GM19099 (cell line): ENCODE measurements around the gene AP1B1.

Experiments used
- POLR2A ChIP-seq: IDR thresholded peaks from 3 replicates; pipeline ENCODE4 v1.6.1; 2011; ENCODE audit warnings: low read depth; ENCODE audit not compliant: insufficient read length; ENCODE audit errors: extremely low read depth

Gene AP1B1

DNA sequence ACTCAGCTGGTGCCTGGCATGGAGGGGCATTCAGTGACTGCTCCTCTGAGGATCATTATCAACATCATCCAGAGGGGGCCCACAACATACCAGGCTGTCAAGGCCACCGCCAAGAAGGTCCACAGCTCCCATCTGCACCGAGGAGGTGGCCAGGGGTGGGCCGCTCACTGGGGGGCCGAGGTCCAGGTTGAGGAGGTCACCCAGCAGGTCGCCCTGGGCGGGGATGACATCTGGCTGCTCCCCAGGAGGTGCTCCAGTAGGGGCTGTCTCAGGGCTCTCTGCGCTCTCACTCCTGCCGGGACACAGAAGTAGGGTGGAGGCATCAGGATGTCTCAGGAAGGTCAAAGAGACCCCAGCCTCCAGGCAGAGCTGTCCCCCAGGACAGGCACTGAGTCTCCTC is 47.8 kb downstream of the AP1B1 start:
- TF ChIP-seq POLR2A: no peak

DNA sequence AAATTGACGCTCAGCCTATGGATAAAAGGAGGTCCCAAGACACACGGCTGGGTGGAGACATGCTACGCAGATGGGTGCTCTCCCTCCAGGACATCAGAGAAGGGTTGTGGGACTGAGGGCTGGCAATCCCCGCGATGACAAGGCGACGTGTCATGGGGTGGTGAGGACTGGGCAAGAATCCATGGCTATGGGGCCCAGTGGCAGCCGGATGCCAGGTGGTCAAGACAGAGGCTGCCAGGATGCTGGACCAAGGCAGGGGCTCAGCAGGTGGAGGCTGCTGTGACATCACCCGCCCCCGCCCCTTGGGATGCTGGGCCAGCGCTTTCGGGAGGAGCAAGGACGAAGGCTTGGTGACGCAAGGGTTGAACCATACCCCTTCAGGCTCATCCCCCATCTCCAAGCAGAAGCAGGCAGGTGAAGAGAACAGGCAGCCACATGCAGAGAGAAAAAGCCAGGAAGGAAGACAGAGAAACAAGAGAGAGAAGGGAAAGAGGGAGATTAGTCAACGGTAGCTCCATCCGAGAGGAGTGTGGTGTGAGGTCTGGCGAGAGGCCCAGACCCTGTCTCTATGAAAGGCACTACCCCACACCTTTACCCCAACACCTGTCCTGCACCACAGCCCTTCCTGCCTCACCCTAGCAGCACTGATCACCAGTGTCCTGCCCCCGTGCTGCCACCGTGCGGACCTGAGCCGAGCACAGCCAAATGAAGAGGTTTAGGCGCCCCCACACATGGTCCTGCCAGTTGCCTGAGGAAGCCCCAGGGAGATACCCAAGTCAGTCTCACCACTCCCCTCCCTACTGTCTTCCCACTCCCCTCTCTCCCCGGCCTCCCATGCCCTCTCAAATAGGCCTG is 48.8 kb downstream of the AP1B1 start:
- TF ChIP-seq POLR2A: no peak

DNA sequence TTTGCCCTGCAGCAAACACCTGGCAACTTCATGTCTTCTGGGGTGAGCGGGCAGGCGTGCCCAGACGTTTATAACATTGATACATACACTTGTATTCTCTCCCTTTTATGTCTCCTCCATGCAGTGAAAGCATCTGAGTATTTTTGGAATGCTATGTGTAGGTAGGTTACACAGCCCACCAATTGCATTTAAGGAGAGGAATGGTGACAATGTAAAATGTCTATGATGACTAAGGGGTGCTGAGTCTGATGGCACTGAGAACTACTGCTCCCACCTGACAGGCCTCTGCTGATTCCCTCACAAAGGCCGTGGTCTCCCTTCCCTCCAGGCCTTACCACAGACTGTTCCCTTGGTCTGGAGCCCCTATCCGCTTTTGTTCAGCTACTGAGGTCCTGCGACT is 50.0 kb downstream of the AP1B1 start:
- TF ChIP-seq POLR2A: no peak

DNA sequence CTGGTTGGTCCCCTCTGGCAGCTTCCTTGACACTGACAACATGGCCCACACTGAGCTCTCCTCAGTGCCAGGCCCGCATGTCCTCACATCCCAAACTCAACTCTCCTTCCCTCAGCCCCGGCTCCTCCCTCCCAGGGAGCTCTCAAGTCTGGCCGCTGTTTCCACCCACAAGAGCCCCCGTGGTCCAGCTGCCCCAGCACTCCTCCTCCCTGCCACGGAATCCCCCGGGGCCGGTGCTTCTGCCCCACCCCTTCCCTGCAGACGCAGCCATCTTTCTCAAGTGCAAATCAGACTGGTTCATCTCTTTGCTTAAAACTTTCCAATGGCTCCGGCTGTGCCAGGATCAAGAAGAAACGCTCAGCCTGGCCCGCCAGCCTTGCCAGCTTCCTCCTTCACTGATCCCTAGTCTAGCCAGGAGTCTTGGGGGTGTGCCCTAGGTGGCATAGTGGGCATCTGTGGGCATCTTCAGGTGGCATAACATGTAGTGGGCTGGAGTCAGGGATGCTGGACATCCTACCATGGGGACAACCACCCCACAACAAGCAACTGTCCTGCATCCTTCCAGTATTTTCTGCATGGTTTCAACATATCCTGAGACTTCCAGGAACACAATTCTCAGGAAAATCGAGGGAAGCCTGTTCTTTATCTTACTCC is 50.6 kb downstream of the AP1B1 start:
- TF ChIP-seq POLR2A: no peak

DNA sequence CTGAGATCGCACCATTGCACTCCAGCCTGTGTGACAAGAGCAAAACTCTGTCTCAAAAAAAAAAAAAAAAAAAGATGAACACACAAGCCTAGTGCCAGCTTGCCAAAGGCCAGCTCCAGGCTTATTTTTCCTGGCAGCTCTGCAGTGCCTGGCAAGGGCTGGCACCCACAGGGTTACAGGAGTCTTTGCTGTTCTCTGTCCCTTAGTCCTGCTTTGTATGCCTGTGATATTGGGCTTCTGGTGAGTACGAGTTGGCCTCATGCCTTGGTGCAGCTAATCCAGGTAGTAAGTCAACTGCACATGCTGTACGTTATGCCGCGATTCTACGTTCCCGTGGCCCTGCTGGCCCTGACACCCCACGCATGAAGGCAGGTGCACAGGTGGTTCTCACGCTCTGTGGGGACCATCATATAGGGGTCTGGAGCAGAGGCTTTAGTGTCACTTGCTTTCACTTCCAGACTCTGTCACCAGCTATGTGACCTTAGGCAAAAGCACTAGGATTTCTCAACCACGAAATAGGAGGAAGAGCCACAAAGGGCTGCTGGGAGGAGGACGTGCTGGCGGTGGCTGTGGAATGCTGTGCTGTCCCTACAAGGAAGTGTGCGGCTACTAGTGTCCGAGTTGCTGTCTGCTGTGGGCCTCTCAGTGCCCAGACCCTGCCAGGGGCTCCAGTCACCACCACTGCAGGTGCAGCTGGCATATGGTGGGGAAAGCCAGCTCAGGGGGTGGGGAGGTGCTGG is 51.4 kb downstream of the AP1B1 start:
- no peak for TF ChIP-seq POLR2A

DNA sequence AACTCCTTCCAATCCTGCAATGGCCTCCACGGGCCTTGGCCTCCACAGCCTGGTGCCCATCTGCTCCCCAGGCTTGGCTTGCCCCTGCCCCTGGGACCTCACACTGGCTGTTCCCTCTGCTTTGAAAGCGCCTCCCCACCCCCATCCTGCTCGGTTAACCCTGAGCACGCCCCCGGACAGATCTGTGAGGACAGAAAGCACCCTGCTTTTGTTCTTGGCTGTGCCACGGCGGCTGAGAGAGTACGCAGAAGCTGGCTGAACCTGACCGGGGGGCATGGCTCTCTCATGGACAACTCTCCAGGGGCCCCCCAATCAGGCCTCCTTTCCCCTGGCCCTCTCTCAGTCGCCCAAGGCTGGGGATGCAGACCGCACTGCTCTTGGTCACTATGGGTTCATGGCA is 52.7 kb downstream of the AP1B1 start:
- TF ChIP-seq POLR2A: no peak

DNA sequence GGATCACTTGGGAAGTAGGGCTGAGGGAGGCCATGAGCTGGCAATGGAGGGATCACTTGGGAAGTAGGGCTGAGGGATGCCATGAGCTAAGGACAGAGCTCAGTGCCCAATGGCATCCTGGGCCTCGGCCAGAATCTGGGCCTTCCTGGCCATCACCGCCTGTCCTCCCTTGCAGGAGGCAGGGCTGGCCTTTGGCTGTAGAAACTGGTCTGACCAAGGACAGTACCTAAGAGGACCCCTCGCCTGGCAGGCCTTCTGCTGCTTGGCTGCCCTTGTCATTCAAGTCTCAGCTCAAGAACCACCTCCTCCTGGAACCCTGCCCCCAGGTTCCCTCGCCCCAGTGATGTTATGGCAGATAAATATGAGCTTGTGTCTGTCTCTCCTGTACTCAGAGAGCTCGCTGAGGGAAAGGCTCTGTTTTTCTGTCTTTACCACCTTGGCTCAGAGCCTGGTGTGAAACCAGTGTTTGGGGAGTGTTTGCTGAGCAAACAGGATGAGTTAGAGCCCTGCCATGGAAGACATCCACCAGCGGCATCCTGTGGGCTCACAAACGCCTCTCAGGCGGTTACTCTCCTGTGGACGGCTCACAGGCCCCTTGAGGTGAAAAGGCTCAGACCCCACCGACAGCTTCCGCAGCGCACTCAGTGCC is 53.5 kb downstream of the AP1B1 start:
- TF ChIP-seq POLR2A: no peak

DNA sequence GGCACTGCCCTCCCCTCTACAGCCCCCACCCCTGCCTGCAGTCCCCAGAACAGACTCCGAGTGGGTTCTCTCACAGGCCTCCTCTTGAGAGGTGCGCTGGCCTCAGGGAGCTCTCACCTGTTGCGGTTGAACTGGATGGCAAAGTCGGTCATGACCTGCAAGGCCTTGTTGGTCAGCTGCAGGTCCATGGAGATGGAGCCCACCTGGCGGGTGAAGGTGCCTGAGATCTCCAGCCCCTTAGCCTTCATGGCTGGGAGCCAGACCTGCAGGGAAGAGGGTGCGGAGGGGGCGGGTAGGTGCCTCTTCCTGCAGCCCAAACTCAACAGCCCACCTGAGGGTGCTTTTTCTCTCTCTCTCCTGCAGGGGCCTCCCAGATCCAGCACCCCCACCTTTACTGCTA is 54.2 kb downstream of the AP1B1 start:
- TF ChIP-seq POLR2A: no peak

DNA sequence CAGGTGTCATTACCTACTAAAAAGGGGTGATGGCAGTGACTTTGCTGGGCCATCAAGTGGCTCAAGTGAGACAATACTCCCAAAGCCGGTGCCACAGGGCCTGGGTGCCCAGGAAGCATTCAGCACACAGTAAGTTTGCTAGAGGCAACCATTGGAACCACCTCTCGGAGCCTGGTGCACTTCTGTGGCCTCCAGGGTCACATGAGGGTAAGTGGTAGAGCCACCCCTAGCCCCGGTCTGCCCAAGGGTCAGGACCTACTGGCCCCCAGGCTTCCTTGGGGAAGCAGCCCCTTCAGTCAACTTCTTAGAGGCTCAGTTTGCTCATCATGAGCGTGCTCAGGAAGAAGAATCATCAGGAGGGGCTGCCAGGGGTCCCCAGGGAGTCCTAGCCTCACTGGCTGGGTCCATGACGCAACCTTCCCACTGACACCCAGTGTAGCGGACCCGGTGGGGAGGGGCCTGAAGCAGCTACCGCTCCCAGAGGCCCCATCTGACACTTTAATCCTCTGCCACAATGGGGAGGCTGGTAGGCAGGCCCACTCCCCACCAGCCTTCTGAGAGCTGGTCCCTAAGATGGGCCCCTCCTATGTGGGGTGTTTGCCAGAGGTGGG is 55.4 kb downstream of the AP1B1 start:
- TF ChIP-seq POLR2A: no peak

DNA sequence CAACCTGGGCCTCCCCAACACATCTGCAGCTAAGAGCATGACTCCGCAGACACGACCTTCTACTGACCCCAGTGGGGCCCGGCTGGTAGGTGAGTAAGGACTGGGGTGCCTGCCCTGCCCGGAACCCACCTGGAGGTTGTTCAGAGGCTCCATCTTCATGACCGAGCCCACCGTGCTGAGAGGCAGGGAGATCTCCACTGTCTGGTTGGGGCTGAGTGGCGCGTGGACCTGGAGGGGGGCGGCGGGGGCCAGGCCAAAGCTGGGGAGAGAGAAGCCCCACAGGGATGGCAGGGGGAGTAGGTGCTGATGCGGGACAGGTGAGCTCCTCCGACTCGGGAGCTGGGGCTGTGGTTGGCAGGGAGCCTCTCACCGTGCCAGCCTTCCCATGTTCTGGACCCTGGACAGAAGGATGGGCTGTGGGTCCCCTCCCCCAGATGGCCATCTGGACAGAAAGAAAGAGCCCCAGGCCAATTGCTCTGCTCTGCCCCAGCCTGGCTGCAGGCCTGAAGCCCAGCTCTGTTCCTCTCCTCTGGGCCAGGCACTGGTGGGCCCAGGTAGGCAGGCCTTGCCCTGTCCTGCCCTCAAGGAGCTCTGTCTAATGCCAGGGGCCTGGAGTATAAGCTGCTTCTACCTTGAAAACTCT is 56.6 kb downstream of the AP1B1 start:
- no peak for TF ChIP-seq POLR2A

DNA sequence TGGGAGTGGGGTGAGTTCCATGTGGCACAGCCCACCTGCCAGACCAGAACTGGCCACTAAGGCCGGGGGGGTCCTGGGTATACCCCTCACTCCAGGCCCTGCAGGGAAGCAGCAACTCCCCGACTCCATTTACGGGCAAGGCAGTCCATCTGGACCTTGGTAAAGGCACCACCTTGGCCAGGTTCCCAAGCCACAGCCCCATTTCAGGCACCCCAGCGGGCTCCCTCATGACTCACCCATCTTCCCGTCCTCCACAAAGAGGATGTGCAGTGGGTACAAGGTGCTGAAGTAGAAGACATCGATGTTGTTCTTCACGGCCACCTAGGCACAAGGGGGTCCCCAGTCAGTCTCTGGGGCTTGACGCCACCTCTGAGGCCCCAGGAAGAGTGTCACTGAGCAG is 57.2 kb downstream of the AP1B1 start:
- TF ChIP-seq POLR2A: no peak

DNA sequence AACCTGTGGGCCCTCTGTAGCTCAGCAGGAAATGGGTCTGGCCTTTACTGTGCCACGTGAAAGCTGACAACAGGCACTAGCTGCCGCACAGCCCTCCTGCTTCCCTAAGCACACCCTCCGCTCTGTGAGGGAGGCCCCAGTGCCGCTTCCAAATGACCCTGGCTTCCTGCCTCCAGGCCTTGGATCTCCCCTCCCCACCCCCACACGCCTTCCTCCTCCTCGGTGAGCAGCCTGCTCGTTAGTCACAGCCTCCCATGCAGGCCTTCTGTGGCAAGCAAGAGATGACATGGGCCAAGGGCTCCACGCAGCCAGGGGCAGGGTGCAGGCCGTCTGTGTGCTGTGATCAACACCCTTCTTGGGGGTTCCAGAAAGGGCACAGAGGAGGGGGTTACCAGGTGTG is 57.6 kb downstream of the AP1B1 start:
- TF ChIP-seq POLR2A: no peak

DNA sequence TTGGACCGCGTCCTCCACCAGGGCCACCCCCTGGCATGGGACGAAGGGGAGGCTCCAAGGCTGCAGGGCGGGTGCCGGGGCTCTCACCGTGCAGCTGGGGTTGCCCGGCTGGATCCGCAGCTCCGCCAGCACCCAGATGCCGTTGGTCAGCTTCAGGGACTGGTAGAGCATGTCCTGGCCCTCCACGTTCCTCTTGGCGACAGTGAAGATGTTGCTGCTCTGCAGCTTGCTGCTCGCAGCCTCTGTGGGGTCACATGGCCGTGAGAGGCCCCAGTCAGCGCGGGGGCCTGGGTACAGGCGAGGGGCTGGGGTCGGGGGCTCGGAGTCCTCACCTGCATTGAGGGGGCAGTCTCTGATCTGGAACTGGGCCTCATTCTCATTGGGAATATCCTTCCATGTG is 58.1 kb downstream of the AP1B1 start:
- no peak for TF ChIP-seq POLR2A

DNA sequence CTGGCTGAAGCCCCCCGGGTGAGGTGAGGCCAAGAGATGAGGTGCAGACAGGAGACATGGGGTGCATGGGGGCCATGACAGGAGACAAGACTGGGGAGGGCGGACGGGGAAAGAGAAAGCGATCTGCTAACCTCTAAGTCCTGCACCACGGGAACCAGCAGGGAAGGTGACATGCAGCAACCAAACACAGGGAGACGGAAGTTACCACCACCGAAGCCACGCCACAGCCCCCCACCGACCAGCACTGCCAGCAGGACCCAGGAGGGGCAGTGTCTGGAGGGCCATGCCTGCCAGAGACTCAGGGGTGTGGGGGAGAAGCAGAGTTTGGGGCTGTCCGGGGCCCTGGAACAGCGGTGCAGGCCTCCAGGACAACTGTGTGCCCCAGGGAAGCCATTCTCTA is 58.8 kb downstream of the AP1B1 start:
- no peak for TF ChIP-seq POLR2A
